HG03103 (cell line): Measurements from ENCODE around the gene PRKD1.
"Not testable (repeated sequence)": the region's sequence is repeated elsewhere in the genome, so short reads cannot be mapped to it uniquely, and the experiment has no call there.

Experiments
- ATAC-seq: cut with Tn5 transposase; IDR thresholded peaks from one replicate; pipeline ENCODE4 v1.9.1; 2021; ENCODE audit warnings: low read depth; ENCODE audit not compliant: unreplicated experiment

PRKD1 gene

DNA sequence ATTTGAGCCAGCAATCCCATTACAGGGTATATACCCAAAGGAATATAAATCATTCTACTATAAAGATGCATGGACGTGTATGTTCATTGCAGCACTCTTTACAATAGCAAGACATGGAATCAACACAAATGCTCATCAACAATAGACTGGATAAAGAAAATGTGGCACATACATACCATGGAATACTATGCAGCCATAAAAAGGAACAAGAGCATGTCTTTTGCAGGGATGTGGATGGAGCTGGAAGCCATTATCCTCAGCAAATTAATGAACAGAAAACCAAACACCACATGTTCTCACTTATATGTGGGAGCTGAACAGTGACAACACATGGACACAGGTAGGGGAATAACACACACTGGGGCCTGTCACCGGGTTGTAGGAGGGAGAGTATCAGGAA is 238.1 kb downstream of the PRKD1 start:
- ATAC-seq = not testable (repeated sequence)

DNA sequence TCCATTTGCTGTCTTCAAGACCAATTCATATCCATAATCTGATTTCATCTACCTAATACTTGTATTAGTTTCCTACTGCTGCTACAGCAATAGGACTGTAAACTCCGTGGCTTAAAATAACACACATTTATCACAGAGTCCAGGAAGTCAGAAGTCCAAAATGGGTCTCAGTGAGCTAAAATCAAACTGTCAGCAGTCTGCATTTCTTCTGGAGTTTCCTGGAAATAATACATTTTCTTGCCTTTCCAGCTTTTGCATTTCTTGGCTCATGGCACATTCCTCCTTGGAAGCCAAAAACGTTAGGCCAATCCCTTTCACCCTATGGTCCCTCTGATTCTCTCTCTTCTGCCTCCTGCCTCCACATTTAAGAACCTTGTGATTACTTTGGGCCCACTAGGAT is 239.8 kb downstream of the PRKD1 start:
- ATAC-seq = no peak

DNA sequence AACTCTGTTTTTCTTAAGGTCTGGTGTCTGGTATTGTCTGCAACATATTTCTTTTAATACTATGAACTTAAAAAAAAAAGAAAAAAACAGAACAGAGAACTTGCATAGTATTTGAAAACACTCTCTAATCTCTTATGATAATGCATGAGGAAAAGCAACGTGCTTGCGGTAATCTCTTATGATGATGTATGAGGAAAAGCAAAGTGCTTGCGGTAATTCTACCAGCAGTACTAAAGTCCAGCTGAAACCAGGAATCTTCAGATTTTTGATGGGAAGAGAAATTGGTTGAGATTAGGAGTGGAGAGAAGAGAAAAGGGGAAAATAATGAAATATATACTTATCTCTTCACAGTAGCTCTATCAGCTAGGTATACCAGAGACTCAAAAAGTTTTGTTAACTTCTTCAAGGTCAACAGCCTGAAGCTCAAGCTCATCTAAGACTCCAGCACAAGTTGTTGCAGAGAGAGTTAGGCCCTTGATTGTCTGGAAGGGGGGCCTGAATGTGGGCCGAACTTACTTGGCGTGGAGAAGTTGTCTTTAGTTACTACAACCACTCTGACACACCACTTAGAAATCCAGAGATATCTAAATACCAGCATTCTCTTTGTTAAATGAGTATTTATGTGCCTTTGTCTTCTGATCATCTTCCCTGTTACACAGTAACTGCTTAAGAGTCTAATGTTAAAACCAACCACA is 240.4 kb downstream of the PRKD1 start:
- ATAC-seq = no peak

DNA sequence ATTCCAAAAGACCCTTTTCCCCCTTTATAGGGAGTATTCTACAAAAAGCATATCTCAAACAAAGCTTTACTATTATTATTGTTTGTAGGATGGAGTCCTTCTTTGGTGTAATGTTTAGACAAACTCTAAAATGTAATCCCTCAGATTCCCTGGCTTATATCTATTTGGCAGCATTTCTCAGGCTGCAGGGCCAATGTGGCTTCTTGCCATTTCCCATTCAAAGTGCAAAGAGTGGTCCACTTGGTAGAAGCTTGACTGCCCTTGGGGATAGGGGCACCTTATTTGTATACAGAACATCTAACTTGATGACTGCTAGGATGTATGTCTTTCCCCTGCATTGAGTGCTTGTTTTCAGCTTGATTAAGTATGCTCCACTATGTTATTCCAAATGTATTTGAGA is 242.7 kb downstream of the PRKD1 start:
- no peak for ATAC-seq

DNA sequence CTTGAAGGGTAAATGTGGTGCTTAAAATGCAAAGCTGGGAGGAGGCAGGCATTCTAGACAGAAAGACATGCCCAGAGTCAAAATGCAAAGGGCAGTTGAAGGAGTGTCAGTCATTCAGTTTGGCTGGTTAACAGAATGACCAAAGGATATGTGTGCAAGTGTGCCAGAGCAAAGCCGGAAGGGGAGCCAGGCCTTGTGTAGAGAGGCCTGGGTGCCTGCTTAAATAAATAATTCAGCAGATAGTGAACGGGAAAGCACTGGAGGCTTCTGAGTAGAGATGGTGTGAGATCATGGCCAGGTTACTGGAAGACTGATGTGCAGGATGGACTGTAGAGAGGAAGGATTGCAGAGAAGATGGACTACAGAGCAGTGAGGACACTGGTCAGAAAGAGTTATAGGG is 244.9 kb downstream of the PRKD1 start:
- no peak for ATAC-seq

DNA sequence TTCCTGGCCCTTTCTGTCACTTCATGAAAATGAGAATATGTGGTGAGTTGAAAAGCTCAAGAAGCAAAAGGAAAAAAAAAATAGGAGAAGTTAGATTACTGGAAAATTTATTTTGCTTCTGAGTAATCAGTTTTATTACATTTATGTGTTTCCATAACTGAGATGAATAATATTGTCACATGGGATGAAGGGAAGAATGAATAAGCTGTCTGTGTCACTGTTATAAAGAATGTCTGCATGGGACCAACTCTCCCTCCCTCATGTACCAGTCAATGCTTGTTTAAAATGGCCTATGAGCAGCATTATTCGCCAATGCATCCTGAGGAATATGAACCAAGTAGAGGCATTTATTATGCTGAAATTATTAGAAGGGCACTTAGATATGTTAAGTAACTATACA is 246.3 kb downstream of the PRKD1 start:
- no peak for ATAC-seq

DNA sequence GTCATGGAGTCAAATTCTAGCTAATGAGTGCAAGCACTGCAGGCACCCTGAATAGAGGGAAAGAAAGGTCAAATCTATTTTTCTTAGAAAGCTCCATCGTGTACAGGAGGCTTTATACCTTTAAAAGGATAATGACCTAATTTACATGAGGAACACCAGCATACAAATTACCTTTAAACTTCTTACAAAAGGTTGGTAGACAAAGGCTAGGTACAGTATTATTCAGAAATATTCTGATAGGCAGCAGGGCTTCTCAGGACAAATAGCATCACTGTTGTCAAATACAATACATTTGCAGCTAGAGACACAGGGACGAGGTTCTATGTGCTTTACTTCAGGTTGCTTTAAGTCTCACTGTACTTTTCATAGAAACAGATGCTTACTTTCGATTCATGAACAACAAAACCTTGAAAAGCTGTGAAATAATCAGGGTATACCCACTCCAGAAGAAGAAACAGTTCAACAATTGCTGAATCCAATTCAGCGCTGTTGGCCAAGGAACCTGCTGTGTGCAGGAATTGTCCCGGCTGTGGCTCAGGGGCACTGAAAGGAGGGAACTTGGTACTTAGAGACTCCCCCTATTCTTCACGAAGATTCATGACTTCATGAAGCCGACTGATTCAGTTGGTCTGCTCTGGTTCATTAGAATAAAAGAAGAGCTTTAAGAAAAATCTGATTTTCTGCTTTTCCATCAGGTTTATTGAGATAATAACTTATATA is 252.9 kb downstream of the PRKD1 start:
- ATAC-seq = no peak

DNA sequence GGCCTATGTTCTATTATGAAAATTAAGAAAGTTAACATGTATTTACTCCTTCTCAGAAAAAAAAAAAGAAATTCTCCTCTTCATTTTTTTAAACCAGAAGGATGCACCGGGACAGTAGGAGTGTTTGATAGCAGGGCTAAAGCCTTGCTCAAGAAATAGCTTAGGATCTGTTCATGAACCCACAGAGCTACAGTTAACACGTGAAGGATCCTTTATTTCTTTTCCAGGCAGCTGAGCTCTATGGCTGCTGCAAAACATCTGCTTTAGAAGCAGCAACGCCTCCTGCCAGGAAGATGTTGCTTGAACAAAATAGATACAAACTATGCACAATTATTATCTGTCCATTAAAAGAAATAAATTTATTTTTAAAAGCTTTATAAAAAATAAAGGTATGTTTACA is 254.8 kb downstream of the PRKD1 start:
- no peak for ATAC-seq

DNA sequence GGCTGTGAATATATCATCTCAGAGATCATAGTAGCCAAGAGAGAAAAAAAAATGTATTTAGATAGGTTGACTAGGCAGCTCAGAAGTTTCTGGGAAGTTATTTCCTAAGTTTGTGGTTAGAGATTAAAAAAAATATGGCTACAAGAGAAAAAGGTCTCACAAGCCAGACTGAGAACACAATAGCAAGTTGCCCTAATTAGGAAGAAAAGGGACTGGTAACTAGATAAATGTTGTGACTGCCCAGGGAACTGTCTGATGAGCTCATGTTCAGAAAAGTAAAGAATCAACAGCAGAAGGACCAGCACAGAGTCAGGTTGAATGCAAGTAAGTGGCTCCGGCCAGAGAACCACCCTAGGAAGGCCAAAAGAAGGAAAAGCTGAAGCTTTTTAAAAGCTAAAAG is 256.6 kb downstream of the PRKD1 start:
- no peak for ATAC-seq

DNA sequence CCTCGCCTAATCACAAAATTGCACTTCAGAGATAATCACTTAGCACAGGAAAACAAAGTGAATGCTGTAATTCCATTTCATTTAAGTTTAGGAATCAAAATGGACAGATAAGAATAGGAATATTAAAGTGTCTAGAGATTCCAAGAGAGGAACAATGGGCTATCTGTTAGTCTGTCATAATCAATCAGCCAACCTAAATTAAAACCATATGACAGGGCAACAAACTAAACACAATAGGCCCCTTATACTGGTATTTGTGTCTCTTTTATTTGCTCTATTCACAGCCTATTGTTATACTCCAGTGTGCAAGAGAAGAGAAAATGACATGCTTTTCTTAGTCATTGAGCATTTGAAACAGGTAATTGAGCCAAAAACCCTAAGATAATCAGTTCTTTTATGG is 259.4 kb downstream of the PRKD1 start:
- ATAC-seq = no peak

DNA sequence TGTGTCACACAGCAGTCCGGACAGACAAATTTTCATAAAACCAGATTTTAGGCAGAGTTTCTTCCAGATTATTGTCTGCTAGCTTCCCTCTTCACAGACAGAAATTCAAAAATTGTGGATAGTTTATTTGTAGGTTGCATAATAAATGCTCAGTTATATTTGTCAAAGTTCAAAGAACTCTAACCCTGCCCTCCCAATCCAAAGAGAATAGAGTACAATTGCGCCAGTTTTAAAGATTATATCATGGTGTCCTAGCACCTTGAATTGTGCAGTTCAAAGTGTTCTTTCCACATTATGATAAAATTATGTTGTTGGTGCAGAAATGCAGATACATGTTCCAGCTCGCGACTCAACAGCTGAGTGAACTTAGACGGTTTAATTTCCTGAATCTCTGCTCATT is 263.1 kb downstream of the PRKD1 start:
- ATAC-seq = no peak

DNA sequence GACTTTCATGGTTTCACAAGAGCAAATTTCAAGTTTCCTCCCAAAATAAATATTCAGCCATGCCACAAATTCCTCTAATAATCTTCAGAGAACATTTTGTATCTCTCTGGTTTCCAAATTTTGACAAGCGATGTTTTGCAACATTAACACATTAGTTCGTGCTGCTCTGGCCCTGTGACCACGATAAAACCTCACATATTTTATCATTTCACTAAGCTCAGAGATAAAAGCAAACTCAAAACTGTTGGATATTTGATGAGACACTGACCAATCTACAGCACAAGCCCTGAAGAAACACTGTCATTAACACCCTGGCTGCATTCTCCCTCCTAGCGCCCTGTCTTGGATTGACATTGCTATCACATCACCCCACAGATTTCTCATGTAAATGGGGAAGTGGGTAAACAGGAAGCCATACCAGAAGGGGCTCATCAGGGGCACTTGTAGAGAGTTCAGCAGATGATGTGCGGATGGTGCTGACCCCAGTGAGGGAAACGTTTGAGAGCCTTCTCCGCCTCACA is 264.3 kb downstream of the PRKD1 start:
- ATAC-seq = no peak

DNA sequence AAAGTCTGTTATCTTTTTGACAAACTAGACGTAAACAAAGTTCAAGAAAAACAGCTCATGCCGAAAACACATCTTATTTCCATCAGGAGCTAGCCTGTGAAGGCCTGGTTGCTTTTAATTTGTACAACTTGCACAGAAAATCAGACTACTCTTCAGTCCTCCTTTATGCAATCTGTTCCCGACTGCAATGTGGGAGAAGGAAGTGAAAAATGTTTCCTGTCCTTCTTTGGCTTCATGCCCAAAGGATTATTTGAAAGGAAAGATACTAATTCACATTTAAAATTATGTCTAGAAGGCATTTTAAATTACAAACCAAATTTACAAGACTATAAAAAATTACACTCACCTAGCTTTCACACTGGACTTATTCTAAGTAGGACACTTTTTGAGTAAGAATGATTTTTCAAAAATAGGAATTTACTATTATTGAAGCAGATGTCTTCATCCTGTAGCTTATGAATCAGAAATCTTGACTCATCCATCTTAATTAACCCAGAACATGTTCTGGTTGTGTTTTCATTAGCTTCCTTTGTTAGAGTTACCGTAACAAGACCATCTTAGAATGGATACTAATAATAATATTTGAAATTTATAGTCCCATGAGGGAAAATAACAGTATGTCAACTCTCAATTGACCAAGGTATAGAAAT is 272.6 kb downstream of the PRKD1 start:
- no peak for ATAC-seq

DNA sequence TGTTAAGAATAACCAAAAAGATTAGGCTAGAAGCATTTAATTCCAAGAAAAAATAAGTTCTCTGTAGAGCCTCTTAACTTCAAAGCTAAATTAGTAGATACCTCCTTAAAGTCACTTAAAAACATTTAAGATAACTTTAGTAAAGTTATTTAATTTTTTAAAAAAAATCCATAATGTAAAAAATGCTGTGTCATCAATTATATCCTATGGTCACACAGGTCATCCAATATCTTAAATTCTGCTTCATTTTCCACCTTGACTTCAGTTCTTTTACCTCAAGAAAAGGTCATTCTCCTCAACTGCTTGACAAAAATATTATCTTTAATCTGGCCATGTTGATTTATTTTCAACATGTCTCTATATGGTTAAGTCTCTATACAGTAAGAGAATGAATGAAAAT is 274.3 kb downstream of the PRKD1 start:
- ATAC-seq = no peak

DNA sequence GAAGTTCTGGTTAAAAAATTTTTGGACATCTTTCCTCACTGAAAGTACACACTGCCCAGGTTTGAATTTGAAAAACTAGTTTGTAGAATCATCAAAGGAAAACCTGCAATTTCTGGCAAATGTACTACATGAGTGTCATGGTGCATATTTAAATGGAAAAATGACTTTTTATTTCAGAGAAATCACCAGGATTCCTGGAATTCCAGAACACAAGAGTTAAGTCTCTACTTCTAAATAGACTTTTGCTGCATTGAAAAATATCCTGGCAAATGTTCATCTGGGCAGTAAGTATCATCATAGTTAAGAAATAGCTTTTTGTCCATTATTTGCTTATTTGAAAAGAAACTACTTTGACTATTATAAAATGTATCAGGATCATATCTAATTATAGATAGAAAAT is 275.1 kb downstream of the PRKD1 start:
- ATAC-seq = no peak

DNA sequence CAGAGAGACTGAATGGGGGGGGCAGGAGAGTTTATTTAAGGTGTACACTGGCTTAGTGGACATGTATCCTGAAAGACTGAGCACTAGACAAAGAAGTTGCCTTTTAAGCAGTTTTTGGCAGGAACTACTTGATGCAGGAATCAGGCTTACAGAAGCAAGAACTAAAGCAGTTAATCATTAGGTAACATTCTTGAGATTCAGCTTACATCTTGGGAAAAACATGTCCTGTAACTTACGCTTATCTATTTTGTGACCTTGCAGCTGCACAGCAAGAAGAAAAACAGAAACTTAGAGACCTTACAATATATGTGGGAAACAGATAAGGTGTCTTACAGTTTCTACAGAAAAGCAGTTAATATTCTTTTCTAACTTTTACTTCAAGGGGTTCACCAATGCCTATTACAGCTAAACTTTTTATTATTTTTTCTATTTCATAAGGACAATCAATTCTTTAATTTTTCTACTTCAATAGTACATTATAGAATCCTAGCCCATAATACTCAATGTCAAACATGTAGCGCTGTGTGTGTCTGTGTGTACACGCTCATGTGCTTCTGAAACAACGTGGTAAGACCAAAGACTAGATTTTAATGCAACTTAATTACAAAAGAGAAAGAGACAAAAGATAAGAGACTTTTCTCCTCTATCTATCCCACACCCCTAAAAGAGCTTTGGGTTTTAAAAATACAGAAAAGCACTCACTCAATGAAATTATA is 276.9 kb downstream of the PRKD1 start:
- ATAC-seq = no peak

DNA sequence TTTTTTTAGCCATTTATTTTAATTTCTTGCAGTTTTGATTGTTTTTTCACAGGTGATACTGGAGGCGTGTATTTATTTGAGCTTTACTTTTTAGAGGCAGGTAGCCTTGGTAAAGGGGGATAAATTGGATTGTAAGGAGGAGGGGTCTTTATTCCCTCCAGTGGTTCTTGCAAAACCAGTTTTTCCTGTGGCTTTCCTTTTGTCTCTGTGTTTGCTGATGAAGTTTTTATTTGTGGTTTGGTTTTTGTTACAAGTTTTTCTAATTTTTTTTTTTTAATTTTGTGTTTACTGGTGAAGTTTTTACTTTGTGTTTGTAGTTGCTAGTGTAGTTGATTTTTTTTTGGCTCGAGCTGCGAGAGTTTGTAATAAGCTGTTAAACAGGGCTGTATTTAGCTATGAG is 278.5 kb downstream of the PRKD1 start:
- no peak for ATAC-seq

DNA sequence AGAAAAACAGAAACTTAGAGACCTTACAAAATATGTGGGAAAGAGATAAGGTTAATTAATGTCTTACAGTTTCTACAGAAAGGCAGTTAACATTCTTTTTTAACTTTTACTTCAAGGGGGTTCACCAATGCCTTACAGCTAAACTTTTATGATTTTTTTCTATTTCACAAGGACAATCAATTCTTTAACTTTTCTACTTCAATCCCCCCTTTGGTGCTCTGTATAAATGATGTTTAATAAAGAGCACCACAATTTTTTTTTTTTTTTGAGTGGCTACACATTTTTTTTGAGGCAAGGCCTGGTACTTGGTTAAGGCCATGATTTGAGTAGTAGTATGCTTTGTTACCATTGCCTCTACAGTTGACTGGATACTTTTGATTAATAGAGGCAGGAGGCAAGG is 279.6 kb downstream of the PRKD1 start:
- no peak for ATAC-seq

DNA sequence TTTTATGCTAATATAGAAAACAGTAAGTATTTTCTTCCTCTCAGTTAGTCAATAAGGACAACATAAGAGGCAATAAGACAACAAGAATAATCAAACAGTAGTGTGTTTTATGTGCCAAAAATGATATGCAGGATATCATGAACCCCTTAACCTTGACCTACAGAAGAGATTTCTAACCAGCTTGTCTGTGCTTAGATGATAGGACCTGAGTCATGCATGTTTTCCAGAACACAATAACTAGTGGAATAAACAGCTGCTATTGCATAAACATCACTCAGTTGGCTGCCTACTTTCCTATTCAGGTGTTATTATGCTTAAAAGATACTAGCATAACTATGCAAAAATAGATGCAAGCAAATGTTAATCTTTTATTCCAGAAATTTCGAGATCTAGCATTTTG is 282.5 kb downstream of the PRKD1 start:
- no peak for ATAC-seq

DNA sequence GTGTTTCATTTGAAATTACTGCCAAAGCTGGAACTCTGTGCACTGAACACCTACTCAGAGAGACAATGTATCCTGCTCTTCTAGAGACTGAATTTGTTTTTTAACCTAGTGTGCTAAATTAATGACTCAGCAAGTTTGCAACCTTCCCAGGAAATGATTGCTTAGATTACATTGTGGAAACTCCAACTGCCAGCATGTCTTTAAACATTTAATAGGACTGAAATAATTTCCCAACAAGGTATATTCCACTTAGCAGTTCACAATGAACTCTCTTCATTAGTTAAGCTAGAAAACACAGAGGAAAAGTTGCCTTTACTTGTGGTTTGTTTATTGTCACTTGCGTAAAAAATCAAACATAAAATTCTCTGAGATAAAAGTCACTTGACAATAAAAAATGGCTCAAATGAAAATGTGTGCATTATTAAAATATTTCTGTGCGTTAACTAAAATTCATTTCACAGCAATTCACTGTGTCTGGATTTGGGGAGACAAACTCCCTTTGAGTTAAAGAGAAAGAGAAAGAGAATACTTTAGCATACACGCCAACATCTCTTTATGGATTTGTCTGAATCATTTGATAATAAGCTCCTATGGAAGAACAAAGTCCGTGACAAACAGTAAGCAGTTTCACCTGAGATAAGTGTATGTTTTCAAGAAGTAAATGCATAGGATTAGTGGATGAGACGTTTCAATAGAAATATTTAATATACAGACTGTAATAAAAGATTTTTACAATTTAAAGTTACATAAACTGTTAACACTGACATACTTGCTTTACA is 284.0 kb downstream of the PRKD1 start:
- ATAC-seq = no peak
